DMS 273 treated with DMSO at 0.1 percent for 48 hours (cell line): Measurements from ENCODE around the gene PAPPA2.

ENCODE experiments used
- DNase-seq: peaks from one replicate; lab custom pipeline; 2025; lab: John Stamatoyannopoulos, UW

PAPPA2 gene

GRCh38 chr1:176803596-176803995 lies 340.6 kb downstream of the PAPPA2 start:
- no peak for DNase-seq

DNA sequence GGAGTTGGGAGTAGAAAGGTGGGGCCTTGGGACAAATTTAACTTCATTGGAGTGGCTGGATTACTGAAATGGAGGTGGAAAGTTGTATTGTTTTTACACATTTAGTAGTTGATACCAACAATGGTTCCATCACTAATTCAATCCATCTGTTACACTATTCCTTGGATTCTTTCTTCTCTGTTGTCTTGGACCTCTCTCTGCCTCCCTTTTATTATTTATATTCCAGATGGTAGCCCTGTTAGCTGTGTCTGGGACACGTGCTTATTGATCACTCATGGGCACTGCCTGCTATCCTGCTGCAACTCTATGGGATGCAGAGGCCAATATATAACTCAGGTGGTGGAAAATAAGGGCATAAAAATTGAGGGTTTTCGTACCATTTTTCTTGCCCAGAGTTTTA lies 346.3 kb downstream of the PAPPA2 start:
- no peak for DNase-seq

DNA sequence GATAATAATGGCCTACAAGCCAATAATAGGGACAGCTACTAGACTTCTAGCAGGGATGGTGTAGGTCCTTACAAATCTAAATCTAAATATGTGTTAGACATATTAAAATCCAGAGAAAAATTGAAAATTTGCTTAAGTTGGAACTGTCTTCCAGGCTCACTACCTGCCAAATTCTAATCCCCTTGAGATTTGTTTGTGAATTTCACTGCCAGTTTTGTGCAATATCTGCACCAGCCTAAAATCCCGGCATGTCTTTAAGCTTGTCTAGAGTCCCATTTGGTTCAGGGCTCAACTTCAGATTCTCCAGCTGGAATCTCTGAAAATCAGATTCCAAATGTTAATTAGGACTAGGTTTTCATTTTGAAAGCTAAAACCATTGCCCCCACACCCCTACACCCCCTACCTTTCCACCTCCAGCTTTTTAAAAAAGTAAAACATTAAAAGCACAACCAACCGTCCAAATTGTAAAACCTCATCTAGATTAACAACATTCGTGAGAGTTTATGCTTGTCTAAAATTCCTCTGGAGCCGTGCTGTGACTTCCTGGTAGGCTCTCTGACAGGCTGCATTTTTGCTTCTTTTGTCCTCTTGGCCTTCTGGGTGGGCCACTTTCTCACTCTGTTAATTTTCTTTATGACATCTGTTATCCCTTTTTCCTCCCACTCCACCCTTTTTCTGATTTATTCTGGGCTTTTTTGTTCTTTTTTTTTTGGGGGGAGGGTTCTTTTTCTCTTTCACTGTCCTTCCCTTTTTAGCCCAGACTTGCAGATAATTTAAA lies 348.7 kb downstream of the PAPPA2 start:
- no peak for DNase-seq

- DNase-seq, result no peak
These were observed 352.6 kb downstream of the PAPPA2 start for GRCh38 chr1:176815621-176816020.

DNA sequence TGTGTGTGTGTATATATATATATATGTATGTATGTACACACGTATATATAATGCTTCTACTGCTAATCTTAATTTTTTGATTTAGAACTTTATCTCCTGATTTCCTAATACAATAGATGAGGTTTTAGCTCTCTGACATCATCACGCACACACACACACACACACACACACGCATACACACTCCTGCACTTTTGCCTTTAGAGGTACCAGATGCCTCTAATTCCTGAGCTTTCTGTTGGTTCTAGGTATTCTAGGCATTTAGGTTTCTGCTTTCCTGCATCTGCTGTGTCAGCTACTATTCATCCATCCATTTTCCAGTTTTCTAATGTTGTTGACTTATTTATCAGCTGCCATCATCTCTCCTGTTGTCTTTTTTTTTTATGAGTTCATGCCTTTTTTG lies 353.3 kb downstream of the PAPPA2 start:
- no peak for DNase-seq

DNA sequence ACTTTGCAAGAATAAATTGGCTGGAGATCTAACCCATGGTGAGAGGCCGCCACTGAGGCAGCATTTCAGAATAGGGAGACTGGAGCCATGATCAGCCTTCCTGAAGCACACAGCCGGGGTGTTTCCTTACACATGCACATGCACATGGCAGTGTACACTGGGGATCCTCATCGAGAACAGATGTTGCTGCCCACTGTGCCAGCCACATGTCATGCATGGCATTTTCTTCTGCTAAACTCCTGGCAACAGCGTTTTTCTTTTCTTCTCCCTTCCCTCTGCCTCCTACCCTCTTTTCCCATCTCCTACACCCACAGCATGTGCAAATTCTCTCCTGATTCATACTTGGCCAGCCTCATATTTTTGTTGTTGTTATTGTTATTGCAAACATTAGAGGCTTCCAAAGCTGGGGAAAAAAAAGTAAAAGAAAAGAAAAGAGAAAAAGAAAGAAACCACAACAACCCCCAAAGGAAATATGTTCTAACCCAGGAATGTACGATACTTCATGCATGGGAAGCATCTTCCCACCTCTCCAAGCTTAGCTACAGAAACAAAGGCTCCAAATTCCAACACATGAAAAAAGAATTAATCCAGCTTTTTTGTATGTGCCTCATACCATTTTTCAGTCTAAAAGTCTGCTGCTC lies 357.5 kb downstream of the PAPPA2 start:
- no peak for DNase-seq

GRCh38 chr1:176826265-176826664 lies 363.3 kb downstream of the PAPPA2 start:
- peak; percentile 32 for DNase-seq

DNA sequence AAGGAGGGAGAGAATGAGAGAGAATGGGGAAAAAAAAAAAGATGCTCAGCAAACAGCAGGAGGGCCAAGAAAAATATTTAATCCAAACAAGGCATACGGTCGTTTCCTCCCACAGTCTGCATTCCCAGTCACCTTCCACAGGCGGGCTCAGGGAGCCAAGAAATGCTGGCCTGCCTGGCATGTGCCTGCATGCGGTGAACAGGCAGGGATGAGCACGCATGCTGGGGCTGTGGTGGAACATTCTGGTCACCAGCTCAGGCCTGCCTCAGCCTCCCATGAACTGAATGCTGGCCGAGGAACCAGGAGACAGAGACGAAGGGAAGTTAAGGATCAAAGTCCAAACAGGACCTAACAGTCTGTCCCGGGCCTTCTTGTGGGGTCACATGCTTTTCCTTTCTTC lies 366.3 kb downstream of the PAPPA2 start:
- no peak for DNase-seq

DNA sequence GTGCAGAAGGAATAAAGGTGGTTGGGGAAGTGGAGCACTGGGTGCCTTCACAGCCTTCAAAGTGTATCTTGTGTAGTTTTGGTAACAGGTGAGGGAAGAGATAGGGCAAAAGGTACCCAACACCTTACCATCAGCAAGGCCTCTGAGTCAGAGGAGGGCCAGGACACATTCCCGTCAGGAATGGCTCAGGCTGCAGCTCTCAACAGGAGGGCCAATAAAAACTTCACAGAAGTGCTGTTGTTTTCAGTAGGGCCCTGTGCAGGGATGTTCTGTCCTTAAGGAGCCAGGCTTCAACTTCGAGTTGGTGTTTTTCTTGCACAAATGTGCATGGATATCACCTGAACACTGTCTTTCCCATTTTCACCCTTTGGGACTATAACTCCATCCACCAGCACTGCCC lies 368.2 kb downstream of the PAPPA2 start:
- no peak for DNase-seq

- DNase-seq, result no peak
These were observed 374.7 kb downstream of the PAPPA2 start for GRCh38 chr1:176837708-176838107.

DNA sequence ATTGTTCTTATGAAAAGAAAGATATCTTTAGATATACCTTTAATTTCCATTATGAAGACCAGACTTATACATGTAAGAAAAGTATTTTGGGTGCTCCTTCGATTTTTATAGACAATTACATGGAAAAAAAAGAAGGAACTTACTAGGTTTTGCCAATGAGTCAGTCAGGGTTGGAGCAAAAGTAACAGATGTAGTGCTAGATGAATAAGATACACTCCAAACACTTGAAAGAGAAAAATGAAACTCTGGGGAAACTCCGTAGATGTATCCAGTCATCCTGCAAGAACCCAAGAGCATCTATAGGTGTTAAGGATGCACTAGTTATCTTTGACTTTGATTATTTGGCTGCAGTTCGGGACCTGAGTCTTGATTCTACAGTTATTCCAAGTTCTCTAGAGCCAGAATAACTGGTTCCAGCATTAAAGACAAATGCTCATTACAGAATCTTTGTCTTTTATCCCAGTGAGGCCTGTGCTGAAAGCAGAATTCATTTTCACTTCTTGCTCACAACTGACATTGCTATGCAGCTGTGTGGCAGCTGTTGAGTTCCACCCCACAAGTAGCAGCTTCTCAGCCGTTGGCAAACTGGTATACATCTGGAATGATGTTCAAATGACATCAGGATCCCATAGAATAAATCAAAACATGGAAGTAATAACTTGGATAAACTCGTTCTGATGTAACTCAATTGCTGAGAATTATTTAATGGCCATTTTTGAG lies 375.5 kb downstream of the PAPPA2 start:
- DNase-seq, result no peak

GRCh38 chr1:176839216-176839615 lies 376.2 kb downstream of the PAPPA2 start:
- DNase-seq, result no peak

DNA sequence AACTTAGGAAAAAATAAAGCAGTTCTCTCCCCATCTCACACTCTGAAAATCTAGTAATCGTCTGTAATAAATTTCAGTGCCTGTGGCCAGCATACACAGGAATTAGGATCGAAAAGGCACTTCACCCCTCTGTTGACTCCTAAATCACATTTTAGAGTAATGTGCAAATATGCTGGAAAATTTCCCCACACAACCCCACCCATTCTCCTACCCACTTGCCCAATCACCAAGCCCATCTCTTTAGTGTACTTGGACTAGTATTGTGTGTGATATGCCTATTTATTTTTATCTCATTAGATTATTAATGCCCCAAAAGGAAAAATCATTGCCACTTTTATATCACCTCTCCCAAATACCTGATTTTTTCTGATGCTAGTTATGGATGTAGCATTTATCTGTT lies 378.3 kb downstream of the PAPPA2 start:
- DNase-seq, result no peak

- DNase-seq, result peak; percentile 42
These were observed 380.6 kb downstream of the PAPPA2 start for GRCh38 chr1:176843352-176844297.

DNA sequence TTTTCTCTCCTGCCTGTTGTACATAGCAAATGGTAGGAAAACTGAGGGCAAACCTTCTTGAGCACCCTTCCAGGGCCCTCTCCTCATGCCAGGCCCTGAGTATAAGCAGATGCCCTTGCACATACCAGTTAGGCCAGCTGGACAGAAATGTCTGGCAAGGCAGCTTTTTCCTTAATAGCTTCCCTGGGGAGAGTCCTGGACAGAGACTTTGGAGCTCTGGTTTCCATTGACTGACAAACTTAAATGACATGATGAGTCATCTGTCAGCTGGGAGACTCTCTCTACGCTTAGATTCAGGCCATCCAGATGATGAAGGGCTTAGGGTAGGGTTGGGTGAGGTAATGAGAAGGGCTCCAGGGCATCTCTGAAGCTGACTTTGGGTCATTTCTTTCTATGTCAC lies 384.1 kb downstream of the PAPPA2 start:
- peak; percentile 19 for DNase-seq

- DNase-seq, result no peak
These were observed 386.3 kb downstream of the PAPPA2 start for GRCh38 chr1:176849281-176849680.

- DNase-seq, result no peak
These were observed 387.9 kb downstream of the PAPPA2 start for GRCh38 chr1:176850871-176851270.

GRCh38 chr1:176852124-176852523 lies 389.1 kb downstream of the PAPPA2 start:
- DNase-seq, result no peak

GRCh38 chr1:176853503-176853902 lies 390.5 kb downstream of the PAPPA2 start:
- DNase-seq, result no peak

GRCh38 chr1:176854121-176854520 lies 391.1 kb downstream of the PAPPA2 start:
- no peak for DNase-seq

- no peak for DNase-seq
These were observed 392.1 kb downstream of the PAPPA2 start for GRCh38 chr1:176854758-176855745.
